GM19043 (cell line): Measurements from ENCODE around the gene ITPR1.

Source experiments
- ATAC-seq: cut with Tn5 transposase; IDR thresholded peaks from one replicate; pipeline ENCODE4 v1.9.1; 2021; ENCODE audit warnings: low read depth; ENCODE audit not compliant: unreplicated experiment

The ITPR1 gene

GRCh38 chr3:4732925-4733324, 239.8 kb downstream of the ITPR1 start:
- ATAC-seq = no peak

GRCh38 chr3:4734454-4734853, 241.3 kb downstream of the ITPR1 start:
- no peak for ATAC-seq

GRCh38 chr3:4735243-4735642, 242.1 kb downstream of the ITPR1 start:
- no peak for ATAC-seq

GRCh38 chr3:4736284-4736861, 243.2 kb downstream of the ITPR1 start:
- no peak for ATAC-seq

GRCh38 chr3:4738737-4739274, 245.7 kb downstream of the ITPR1 start:
- ATAC-seq = peak; percentile 65

GRCh38 chr3:4739289-4740236, 246.4 kb downstream of the ITPR1 start:
- ATAC-seq = no peak

- no peak for ATAC-seq
These were observed 247.4 kb downstream of the ITPR1 start for GRCh38 chr3:4740397-4741105.

GRCh38 chr3:4741106-4741403, 247.9 kb downstream of the ITPR1 start:
- no peak for ATAC-seq

- ATAC-seq = no peak
These were observed 248.5 kb downstream of the ITPR1 start for GRCh38 chr3:4741404-4742307.

GRCh38 chr3:4742359-4742758, 249.2 kb downstream of the ITPR1 start:
- no peak for ATAC-seq

GRCh38 chr3:4743371-4743770, 250.2 kb downstream of the ITPR1 start:
- ATAC-seq = no peak

- ATAC-seq = no peak
These were observed 251.5 kb downstream of the ITPR1 start for GRCh38 chr3:4744405-4745234.

GRCh38 chr3:4745235-4745610, 252.1 kb downstream of the ITPR1 start:
- ATAC-seq = no peak

GRCh38 chr3:4746241-4746958, 253.3 kb downstream of the ITPR1 start:
- ATAC-seq = no peak

- ATAC-seq = no peak
These were observed 255.0 kb downstream of the ITPR1 start for GRCh38 chr3:4748127-4748526.

- no peak for ATAC-seq
These were observed 255.7 kb downstream of the ITPR1 start for GRCh38 chr3:4748701-4749378.

GRCh38 chr3:4749567-4750002, 256.4 kb downstream of the ITPR1 start:
- no peak for ATAC-seq

- no peak for ATAC-seq
These were observed 257.3 kb downstream of the ITPR1 start for GRCh38 chr3:4750306-4750968.
